H1 (cell line): ENCODE data around the gene ACBD6. TPM values are rescaled to one million over a fixed set of nuclear protein-coding genes. Genes with fewer than 3 reads are reported as not detected.

Source experiments
- HDAC2 ChIP-seq, 2 experiments: fragments of 300-600 bp in 1 of 2; sonication (generic) in 1 of 2; IDR thresholded peaks; 2 replicates each; pipeline ENCODE4 v1.6.1; 2011 to 2012; ENCODE audit warnings: low read depth in 2 of 2, low read length in 2 of 2, mild to moderate bottlenecking in 2 of 2, moderate library complexity in 2 of 2, borderline replicate concordance in 1 of 2, inconsistent platforms in 1 of 2
- RNF2 ChIP-seq: fragments of 200-900, 300-1000 bp; sonication (generic); IDR thresholded peaks from 2 replicates; pipeline ENCODE4 v1.7.1; 2016; ENCODE audit warnings: borderline replicate concordance, low read depth, mild to moderate bottlenecking, antibody characterized with exemption, low read length; ENCODE audit not compliant: poor library complexity, severe bottlenecking; ENCODE audit errors: missing control alignments
- polyA plus RNA-seq, 7 experiments: library from polyadenylated mRNA; depleted of rRNA in 3 of 7; stranded (reverse) in 5 of 7; unstranded in 2 of 7; fragments of >200 nt in 5 of 7; fragments of 200-250 nt in 2 of 7; gene quantifications; 1 replicate in 5 of 7; 2 replicates in 1 of 7; 4 replicates in 1 of 7; pipeline versions ENCODE4 v1.2.1 to v1.2.3, GENCODE V29; 2011 to 2013; ENCODE audit warnings: missing spikeins in 2 of 7, mixed read lengths in 2 of 7
- total RNA-seq: library from RNA; stranded (reverse); fragmentation: NEBNext Ultra II Directional; extraction: Animal tissue kit (Norgen Biotek cat#: 25700); gene quantifications from 2 replicates; pipeline ENCODE4 v1.2.1, GENCODE V29; 2021

ACBD6 gene
- total and polyA plus RNA-seq, 2 of the 8 experiments (the other 6 are each of a cell fraction or from before 2014, with no cell fraction given) = 52.0 to 67.7 TPM

DNA sequence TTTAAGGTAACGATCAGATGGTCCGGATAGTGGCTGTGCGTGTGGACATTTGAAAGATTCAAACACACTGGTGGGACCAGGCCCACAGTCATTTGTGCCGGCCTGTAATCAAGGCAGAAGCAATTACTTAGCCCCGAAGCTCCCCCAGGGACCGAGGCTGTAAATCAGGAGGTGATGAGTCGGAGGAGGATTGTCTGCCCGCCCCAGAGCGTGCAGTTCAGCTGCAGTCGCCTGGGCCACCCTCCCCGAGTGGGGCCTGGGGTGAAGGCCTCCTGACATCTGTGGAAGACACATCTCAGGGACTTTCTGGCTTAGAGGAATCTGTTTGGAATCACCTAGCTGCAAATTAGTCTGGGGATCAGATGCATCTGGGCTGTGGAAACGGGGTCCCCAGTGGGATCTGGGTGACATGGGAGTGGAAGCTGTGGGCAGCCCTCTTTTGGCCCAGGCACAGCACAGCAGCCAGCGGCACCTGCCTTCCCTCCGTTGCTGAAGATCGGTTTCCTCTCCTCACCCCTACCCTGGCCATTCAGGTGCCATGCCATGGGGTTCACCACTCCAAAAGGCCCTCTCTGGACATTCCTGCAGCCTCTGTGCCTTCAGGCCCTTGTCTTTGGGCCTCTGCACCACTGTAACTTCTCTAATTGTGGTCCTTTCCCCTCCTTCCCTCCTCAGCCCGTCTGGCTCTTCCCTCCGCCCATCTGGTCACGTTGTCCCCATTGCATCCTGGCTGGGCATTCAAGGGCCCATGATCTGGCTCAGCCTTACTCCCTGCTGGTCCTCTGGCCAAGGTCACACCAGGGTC lies 246.6 kb downstream of the ACBD6 start (continued):
- TF ChIP-seq RNF2 (no peak), HDAC2 (IDR thresholded peaks at IDR 0.05; ENCODE audit: borderline replicate concordance in 1 of 2, low read depth in 2 of 2, low read length in 2 of 2) (no peak)
- TF ChIP-seq, all 59 proteins: peak for 0
